ENCODE data around the gene SPOP.

Gene SPOP

DNA sequence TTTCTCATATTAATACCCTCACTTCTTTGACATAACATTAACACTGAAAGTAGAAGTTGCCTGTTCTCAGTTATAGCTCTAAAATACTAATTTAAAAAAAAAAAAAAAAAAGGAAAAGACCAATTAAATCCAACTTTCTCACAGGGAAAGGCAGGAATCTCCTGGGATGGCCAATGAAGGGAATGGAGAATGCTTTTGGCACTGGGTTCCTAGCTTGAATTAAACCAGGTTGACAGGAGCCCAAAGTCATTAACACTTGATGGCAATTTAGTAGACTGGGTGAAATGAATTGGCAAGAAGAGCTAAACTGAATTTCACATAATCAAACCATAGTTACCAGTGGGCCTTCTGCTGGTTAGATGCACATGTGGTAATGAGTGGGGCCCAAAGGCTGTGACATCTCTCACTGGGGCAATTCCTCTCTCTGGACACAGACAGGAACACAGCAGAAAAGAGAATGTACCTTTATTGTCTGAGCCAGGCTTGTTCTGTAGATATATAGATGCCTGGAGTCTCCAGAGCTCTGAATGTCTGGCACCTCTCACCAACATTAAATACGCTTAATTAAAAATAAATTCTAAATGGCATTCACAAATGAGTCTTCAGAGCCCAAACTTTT, 64.6 kb downstream of the SPOP start:
- no peak for DNase-seq (ENCODE audit: low read depth)

GRCh38 chr17:49612726-49613125, 65.2 kb downstream of the SPOP start:
- no peak for DNase-seq (ENCODE audit: low read depth)

DNA sequence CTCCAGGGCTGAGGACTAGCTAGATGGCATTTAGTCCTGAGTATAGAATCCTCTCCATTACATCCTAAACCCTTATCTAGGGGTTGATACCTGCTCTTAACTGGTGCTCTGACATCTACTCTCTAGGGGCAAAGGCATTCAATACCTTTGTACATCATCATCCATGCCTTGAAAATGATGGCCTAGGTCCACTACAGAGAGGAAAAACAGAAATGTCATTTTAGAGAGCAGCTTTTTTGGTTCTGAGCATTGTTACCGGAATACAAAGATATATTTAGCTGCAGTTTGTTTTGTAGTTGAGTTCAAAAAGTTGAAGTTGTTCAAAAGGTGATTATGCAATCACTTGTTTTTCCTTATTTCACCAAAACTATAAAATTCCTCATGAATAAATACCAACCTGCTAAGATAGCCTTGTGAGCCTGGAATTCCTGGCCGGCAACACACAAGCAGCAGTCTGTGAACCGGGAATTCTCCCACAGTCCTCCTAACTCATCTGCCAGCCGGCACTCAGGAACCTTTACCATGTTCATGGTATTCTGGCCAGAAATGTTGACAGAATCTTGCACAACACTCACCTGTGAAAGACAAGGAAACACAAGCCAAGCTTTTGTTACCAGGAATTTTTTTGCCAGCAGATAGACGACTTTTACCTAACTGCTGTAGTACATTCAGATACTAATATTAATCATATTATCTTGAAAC, 66.9 kb downstream of the SPOP start:
- no peak for DNase-seq (ENCODE audit: low read depth)

GRCh38 chr17:49604314-49604869, 73.5 kb downstream of the SPOP start:
- DNase-seq (ENCODE audit: low read depth) = no peak

- no peak for DNase-seq (ENCODE audit: low read depth)
Observed at GRCh38 chr17:49603720-49604119, 74.2 kb downstream of the SPOP start.

GRCh38 chr17:49603238-49603637, 74.7 kb downstream of the SPOP start:
- no peak for DNase-seq (ENCODE audit: low read depth)

GRCh38 chr17:49602783-49603182, 75.1 kb downstream of the SPOP start:
- no peak for DNase-seq (ENCODE audit: low read depth)

GRCh38 chr17:49600949-49601348, 76.9 kb downstream of the SPOP start:
- DNase-seq (ENCODE audit: low read depth) = no peak

GRCh38 chr17:49598918-49599317, 79.0 kb downstream of the SPOP start:
- no peak for DNase-seq (ENCODE audit: low read depth)

DNA sequence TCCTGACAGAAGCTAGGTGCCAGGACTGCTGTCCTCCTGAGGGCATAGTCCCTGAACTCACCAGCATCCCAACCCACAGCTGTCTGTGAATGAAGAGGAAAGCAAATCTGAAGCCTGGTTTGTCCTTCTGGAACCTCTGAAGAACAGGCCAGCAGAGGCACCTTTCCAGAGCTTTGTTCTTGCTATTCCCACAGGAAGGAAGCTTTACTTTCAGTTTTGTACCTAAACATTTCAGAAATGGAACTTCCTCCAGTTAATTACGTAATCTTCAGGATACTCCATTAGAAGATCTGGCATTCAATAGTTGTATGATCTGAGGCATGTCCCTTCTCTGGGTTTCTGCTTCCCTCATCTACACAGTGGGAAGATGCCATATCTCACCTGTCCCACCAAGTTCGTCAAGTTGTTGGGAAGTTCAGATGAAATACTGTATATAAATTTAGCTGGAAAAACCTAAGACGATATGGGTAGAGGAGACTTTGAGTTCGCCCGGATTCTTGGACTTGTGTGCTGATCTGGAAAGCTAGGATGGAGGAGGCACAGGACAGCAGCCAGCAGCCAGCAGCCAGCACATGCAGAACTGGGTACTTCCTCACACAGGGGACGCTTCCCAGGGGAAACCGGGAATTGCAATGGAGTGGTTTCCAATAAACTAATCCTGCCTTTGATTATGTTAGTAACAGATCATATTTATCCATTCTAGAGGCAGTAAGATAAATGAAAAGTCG, 79.8 kb downstream of the SPOP start:
- DNase-seq (ENCODE audit: low read depth) = no peak

DNA sequence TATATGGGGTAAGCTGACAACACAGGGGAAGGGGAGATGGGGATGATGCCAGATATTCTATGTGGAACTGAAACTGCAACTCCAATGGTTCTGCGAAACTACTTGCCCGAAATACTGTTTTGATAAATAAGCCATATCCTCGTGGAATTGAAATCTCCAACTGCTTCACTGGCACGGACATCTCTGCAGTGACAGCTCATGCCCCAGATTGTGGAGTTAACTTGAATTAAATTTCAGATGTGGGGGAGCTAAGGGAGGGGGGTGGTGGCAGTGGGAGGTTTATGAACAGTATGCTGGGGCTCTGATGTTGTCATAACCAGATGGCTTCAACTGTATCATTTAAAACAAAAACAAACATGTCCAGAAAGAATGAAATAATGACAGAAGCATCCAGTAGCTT, 80.5 kb downstream of the SPOP start:
- DNase-seq (ENCODE audit: low read depth) = no peak

GRCh38 chr17:49596613-49597244, 81.2 kb downstream of the SPOP start:
- no peak for DNase-seq (ENCODE audit: low read depth)

DNA sequence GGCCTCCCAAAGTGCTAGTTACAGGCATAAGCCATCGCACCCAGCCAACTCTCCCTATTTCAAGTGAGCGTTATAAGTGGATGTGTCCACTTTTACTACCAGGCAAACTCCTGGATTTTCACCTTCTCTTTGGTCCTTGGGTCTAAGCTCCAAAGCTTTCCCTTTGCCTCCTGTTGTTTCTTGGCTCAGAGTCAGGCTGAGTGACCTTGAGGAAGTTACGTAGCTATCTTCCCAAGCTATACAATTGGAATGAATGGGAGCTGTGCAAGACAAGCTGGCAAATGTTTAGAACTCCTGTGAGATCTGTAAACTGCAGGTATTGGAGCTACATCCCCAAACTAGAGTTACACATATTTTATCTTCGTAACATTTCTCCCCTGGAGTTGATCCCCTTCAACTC, 81.9 kb downstream of the SPOP start:
- DNase-seq (ENCODE audit: low read depth) = no peak

DNA sequence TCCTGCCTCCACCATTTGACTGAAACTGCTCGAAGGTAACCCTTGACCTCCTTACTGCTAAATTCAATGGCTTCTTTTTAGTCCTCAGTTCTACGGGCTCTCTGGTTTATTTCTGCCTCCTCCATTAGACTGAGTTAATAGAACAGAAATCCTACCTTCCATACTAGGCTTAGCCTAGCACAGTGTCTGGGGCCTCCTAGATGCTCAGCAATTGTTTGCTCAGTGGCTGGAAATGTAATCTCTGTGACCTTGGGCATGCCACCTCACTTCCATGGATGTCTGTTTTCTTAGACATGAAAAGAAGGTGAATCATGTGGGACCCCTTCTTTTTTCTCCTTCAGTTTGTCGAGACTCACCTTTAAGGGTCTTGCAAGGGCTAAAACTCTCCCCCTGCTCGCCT, 82.6 kb downstream of the SPOP start:
- DNase-seq (ENCODE audit: low read depth) = no peak

- no peak for DNase-seq (ENCODE audit: low read depth)
Observed at GRCh38 chr17:49592263-49592662, 85.6 kb downstream of the SPOP start.

GRCh38 chr17:49590874-49591273, 87.0 kb downstream of the SPOP start:
- no peak for DNase-seq (ENCODE audit: low read depth)

- DNase-seq (ENCODE audit: low read depth) = no peak
Observed at GRCh38 chr17:49589577-49589927, 88.3 kb downstream of the SPOP start.

DNA sequence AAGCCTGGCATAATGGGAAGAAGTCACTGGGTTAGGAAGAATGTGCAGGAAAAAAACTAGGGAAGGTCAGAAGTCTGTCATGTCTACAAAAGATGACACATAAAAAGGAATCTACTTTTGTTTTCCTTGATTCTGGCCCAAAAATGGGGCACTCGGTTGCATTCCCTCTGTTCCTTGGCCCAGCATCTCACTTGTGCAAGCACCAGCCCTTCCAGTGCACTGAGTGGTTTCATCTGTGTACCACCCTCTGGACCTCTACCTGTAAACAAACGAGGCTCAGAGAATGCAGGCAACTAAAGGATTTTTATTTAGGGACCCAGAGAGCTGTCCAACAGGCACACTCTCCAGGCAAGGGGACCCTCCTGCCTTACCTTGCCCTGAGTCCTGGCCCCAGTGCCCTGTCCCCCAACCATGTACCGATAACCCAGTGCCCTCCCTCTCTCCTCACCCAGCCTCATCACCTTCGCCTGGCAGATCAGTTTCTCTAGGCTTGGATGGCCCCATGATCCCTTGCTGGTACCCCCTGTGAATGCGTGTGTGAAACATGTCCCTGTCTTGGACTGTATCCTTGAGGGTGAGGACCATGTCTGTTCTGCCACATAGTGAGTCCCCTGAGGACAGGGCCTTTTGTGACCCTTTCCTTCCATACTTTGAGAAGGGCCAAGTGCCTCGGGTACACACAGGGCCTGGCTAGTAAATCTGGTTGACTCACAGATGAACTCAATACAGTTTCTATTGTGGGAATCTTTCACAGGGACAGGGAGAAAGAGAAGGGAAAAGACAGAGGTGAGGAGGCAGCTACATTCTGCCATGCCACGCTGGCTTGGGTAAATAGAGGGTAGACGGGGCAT, 88.9 kb downstream of the SPOP start:
- DNase-seq (ENCODE audit: low read depth) = no peak

- no peak for DNase-seq (ENCODE audit: low read depth)
Observed at GRCh38 chr17:49588312-49588711, 89.6 kb downstream of the SPOP start.

GRCh38 chr17:49587366-49588073, 90.4 kb downstream of the SPOP start:
- no peak for DNase-seq (ENCODE audit: low read depth)

DNA sequence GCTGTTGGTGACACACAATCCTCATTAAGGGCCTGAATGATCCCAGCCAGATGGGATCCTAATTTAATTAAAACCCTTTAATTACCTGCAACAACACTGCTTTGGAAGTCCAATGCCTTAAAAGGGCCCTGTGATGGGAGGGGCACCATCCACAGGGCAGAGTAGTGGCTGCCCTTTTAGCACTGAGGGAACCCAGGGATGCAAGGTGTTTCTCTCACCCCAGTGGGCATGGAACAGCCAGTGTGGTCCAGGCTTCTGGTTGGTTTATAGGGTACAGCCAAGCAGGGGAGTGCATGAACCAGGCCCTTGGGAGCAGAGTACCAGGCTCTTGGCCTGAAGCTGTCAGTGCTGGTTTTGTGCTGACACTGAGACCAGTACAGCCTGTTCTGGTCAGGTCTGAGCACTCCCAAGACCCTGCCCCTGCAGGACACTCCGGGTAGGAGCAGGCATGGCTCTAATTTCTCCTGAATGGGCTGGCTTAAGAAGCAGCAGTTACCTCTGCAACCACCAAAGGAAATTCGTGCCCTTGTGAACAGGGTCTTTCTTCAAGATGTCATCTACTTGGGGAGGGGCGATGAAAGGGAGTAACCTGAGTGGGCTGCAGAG, 92.4 kb downstream of the SPOP start:
- DNase-seq (ENCODE audit: low read depth) = no peak

All from T follicular helper cell (primary cell).